H1 (cell line): ENCODE measurements around the gene PHTF1. TPM values are rescaled to one million over a fixed set of nuclear protein-coding genes. Genes with fewer than 3 reads are reported as not detected.

ENCODE experiments used
- ATF2 ChIP-seq: IDR thresholded peaks from 2 replicates; pipeline ENCODE4 v1.6.1; 2012; ENCODE audit warnings: low read length, inconsistent platforms
- CHD2 ChIP-seq: IDR thresholded peaks from 2 replicates; pipeline ENCODE4 v1.6.1; 2012; ENCODE audit warnings: low read length, improper control_type of control experiment
- CHD7 ChIP-seq: fragments of 300-600 bp; sonication (generic); IDR thresholded peaks from 2 replicates; pipeline ENCODE4 v1.7.1; 2012; ENCODE audit warnings: low read length, moderate library complexity, mild to moderate bottlenecking, inconsistent platforms; ENCODE audit not compliant: insufficient replicate concordance
- E2F6 ChIP-seq: IDR thresholded peaks from 2 replicates; pipeline ENCODE4 v1.6.1; 2012; ENCODE audit warnings: inconsistent platforms
- PHF8 ChIP-seq: fragments of 200-600 bp; sonication (generic); conservative IDR thresholded peaks from 2 replicates; pipeline ENCODE4 v1.7.1; 2012; ENCODE audit warnings: low read depth, mild to moderate bottlenecking, inconsistent platforms, low read length, moderate library complexity
- RAD21 ChIP-seq, 2 experiments: IDR thresholded peaks in 1 of 2; conservative IDR thresholded peaks in 1 of 2; 2 replicates each; pipeline ENCODE4 v1.6.1; 2011; ENCODE audit warnings: low read depth in 2 of 2, low read length in 2 of 2, improper control_type of control experiment in 1 of 2, inconsistent platforms in 1 of 2, mild to moderate bottlenecking in 1 of 2, moderate library complexity in 1 of 2
- SIN3A ChIP-seq, 2 experiments: IDR thresholded peaks in 1 of 2; conservative IDR thresholded peaks in 1 of 2; 2 replicates each; pipeline ENCODE4 v1.6.1; 2011 to 2012; ENCODE audit warnings: low read length in 2 of 2, improper control_type of control experiment in 1 of 2, low read depth in 1 of 2, mild to moderate bottlenecking in 1 of 2
- TCF12 ChIP-seq: IDR thresholded peaks from 2 replicates; pipeline ENCODE4 v1.6.1; 2011; ENCODE audit warnings: low read depth, mild to moderate bottlenecking, low read length
- polyA plus RNA-seq, 7 experiments: library from polyadenylated mRNA; depleted of rRNA in 3 of 7; stranded (reverse) in 5 of 7; unstranded in 2 of 7; fragments of >200 nt in 5 of 7; fragments of 200-250 nt in 2 of 7; gene quantifications; 1 replicate in 5 of 7; 2 replicates in 1 of 7; 4 replicates in 1 of 7; pipeline versions ENCODE4 v1.2.1 to v1.2.3, GENCODE V29; 2011 to 2013; ENCODE audit warnings: missing spikeins in 2 of 7, mixed read lengths in 2 of 7
- total RNA-seq: library from RNA; stranded (reverse); fragmentation: NEBNext Ultra II Directional; extraction: Animal tissue kit (Norgen Biotek cat#: 25700); gene quantifications from 2 replicates; pipeline ENCODE4 v1.2.1, GENCODE V29; 2021

PHTF1 gene
- total and polyA plus RNA-seq, 2 of the 8 experiments (the other 6 are each of a cell fraction or from before 2014, with no cell fraction given) = 9.1 to 26.9 TPM

- no peak for TF ChIP-seq CHD7
- no peak for TF ChIP-seq E2F6
- TF ChIP-seq SIN3A (conservative IDR thresholded peaks at IDR 0.05 in 1 of 2, IDR thresholded peaks at IDR 0.05 in 1 of 2; ENCODE audit: low read depth in 1 of 2, low read length in 2 of 2) = no peak
- TF ChIP-seq ATF2 = no peak
- no peak for TF ChIP-seq TCF12
- no peak for TF ChIP-seq PHF8
- no peak for TF ChIP-seq CHD2
- no peak for TF ChIP-seq RAD21 (IDR thresholded peaks at IDR 0.05 in 1 of 2, conservative IDR thresholded peaks at IDR 0.05 in 1 of 2; ENCODE audit: low read depth in 2 of 2, low read length in 2 of 2)
Measured at GRCh38 chr1:113749402-113749801, 9.9 kb downstream of the PHTF1 start (continued).
